Natural killer cell treated with Interleukin-12 subunit alpha and Interleukin-12 subunit beta and Interleukin-15 and Interleukin-18, amount 100 ng/mL, for 72 hours (primary cell): ENCODE measurements around the gene ANXA4. TPM values are rescaled to one million over a fixed set of nuclear protein-coding genes. Genes with fewer than 3 reads are reported as not detected.
"Not testable (repeated sequence)": the region's sequence is repeated elsewhere in the genome, so short reads cannot be mapped to it uniquely, and the experiment has no call there.

ENCODE experiments used
- ATAC-seq, 2 donors: fragments of 150-1000 bp; cut with Tn5 transposase in 1 of 2; sonication (Bioruptor Pico), chemical (Tn5 transposase) in 1 of 2; 2 replicates each; pipeline ENCODE4 v1.10.0; 2021
- DNase-seq: peaks from one replicate; pipeline ENCODE4 v3.0.0; 2022; ENCODE audit warnings: low spot score
- H3K27ac Mint-ChIP-seq, 2 donors: 1 replicate in 1 of 2; 2 replicates in 1 of 2; pipeline ENCODE4 v1.8.0; 2022; ENCODE audit warnings: mixed read lengths in 2 of 2, mild to moderate bottlenecking in 1 of 2, moderate library complexity in 1 of 2
- H3K27me3 Mint-ChIP-seq, 2 donors: 1 replicate in 1 of 2; 2 replicates in 1 of 2; pipeline ENCODE4 v1.8.0; 2022; ENCODE audit warnings: mixed read lengths in 2 of 2
- H3K36me3 Mint-ChIP-seq: one replicate; pipeline ENCODE4 v1.8.0; 2022; ENCODE audit warnings: mixed read lengths
- H3K4me1 Mint-ChIP-seq, 2 donors: 1 replicate in 1 of 2; 2 replicates in 1 of 2; pipeline ENCODE4 v1.8.0; 2022; ENCODE audit warnings: low read depth in 2 of 2, mixed read lengths in 2 of 2, mild to moderate bottlenecking in 1 of 2
- H3K4me3 Mint-ChIP-seq: one replicate; pipeline ENCODE4 v1.8.0; 2022; ENCODE audit warnings: mixed read lengths
- H3K9me3 Mint-ChIP-seq: 2 replicates; pipeline ENCODE4 v1.8.0; 2022; ENCODE audit warnings: mixed read lengths
- total RNA-seq, 2 donors: library from RNA; stranded (reverse); gene quantifications; one replicate each; pipeline ENCODE4 v1.2.3, GENCODE V29; 2022

Gene ANXA4
- total RNA-seq, 2 donors from 2014 or later, result 15.2 to 21.7 TPM

GRCh38 chr2:69714024-69714423 lies 27.9 kb upstream of the ANXA4 start:
- Mint-ChIP-seq H3K36me3 (no peaks in the 10 kb centered on the region), H3K27ac (no peak overlapping the region), H3K27me3 (peaks cover 0 to 3% of the 10 kb centered on the region in 2 donors), H3K9me3 (no peaks in the 10 kb centered on the region), H3K4me1 (peaks cover 5 to 12% of the 10 kb centered on the region in 2 donors), H3K4me3 (no peak overlapping the region)
- no peak for ATAC-seq
- DNase-seq, result no peak

GRCh38 chr2:69714539-69715220 lies 27.3 kb upstream of the ANXA4 start:
- not testable (repeated sequence) for H3K27ac Mint-ChIP-seq, H3K9me3 Mint-ChIP-seq, H3K27me3 Mint-ChIP-seq, H3K36me3 Mint-ChIP-seq, H3K4me3 Mint-ChIP-seq
- ATAC-seq, result peak; percentile 89 to 91
- DNase-seq, result peak; percentile 84
- H3K4me1 Mint-ChIP-seq, result peaks cover 5 to 12% of the 10 kb centered on the region in 2 donors

GRCh38 chr2:69715964-69716363 lies 26.0 kb upstream of the ANXA4 start:
- H3K27me3 Mint-ChIP-seq, result peaks cover 0 to 3% of the 10 kb centered on the region in 2 donors
- ATAC-seq (peak in 1 of 2 donors; percentile 50), DNase-seq (no peak)

GRCh38 chr2:69716555-69717120 lies 25.3 kb upstream of the ANXA4 start:
- Mint-ChIP-seq H3K4me3 (no peak overlapping the region), H3K4me1 (peaks cover 5 to 9% of the 10 kb centered on the region in 2 donors), H3K27ac (peak overlapping the region in 1 of 2 donors; percentile 52), H3K36me3 (no peaks in the 10 kb centered on the region), H3K9me3 (no peaks in the 10 kb centered on the region), H3K27me3 (peaks cover 0 to 3% of the 10 kb centered on the region in 2 donors)
- no peak for DNase-seq
- no peak for ATAC-seq

More at GRCh38 chr2:69715964-69716363, 26.0 kb upstream of the ANXA4 start:
- Mint-ChIP-seq H3K4me3 (no peak overlapping the region), H3K9me3 (no peaks in the 10 kb centered on the region), H3K4me1 (peaks cover 5 to 12% of the 10 kb centered on the region in 2 donors), H3K27ac (peak overlapping the region in 1 of 2 donors; percentile 52), H3K36me3 (no peaks in the 10 kb centered on the region)

- H3K4me3 Mint-ChIP-seq, result no peak overlapping the region
- ATAC-seq, result no peak
- no peaks in the 10 kb centered on the region for H3K9me3 Mint-ChIP-seq
- peaks cover 5 to 6% of the 10 kb centered on the region in 2 donors for H3K4me1 Mint-ChIP-seq
- H3K36me3 Mint-ChIP-seq, result no peaks in the 10 kb centered on the region
- H3K27me3 Mint-ChIP-seq, result peaks cover 0 to 3% of the 10 kb centered on the region in 2 donors
- no peak overlapping the region for H3K27ac Mint-ChIP-seq
- DNase-seq, result no peak
Measured at GRCh38 chr2:69717186-69717585, 24.7 kb upstream of the ANXA4 start.

GRCh38 chr2:69717861-69718273 lies 24.1 kb upstream of the ANXA4 start:
- H3K27ac Mint-ChIP-seq, result no peak overlapping the region
- H3K4me1 Mint-ChIP-seq, result peaks cover 5 to 6% of the 10 kb centered on the region in 2 donors
- peaks cover 0 to 3% of the 10 kb centered on the region in 2 donors for H3K27me3 Mint-ChIP-seq
- DNase-seq (no peak), ATAC-seq (no peak)
- no peaks in the 10 kb centered on the region for H3K9me3 Mint-ChIP-seq
- no peak overlapping the region for H3K4me3 Mint-ChIP-seq
- no peaks in the 10 kb centered on the region for H3K36me3 Mint-ChIP-seq

- Mint-ChIP-seq H3K9me3 (no peaks in the 10 kb centered on the region), H3K4me1 (peaks cover 5 to 6% of the 10 kb centered on the region in 2 donors), H3K36me3 (no peaks in the 10 kb centered on the region), H3K27me3 (peaks cover 0 to 3% of the 10 kb centered on the region in 2 donors), H3K27ac (no peak overlapping the region), H3K4me3 (no peak overlapping the region)
- DNase-seq, result no peak
- ATAC-seq, result no peak
Measured at GRCh38 chr2:69718338-69718965, 23.5 kb upstream of the ANXA4 start.

- peaks cover 0 to 3% of the 10 kb centered on the region in 2 donors for H3K27me3 Mint-ChIP-seq
- H3K4me1 Mint-ChIP-seq, result peaks cover 5 to 7% of the 10 kb centered on the region in 2 donors
- no peak overlapping the region for H3K27ac Mint-ChIP-seq
- no peaks in the 10 kb centered on the region for H3K9me3 Mint-ChIP-seq
- DNase-seq (no peak), ATAC-seq (no peak)
- H3K4me3 Mint-ChIP-seq, result no peak overlapping the region
- H3K36me3 Mint-ChIP-seq, result no peaks in the 10 kb centered on the region
Measured at GRCh38 chr2:69720404-69720803, 21.5 kb upstream of the ANXA4 start.

DNA sequence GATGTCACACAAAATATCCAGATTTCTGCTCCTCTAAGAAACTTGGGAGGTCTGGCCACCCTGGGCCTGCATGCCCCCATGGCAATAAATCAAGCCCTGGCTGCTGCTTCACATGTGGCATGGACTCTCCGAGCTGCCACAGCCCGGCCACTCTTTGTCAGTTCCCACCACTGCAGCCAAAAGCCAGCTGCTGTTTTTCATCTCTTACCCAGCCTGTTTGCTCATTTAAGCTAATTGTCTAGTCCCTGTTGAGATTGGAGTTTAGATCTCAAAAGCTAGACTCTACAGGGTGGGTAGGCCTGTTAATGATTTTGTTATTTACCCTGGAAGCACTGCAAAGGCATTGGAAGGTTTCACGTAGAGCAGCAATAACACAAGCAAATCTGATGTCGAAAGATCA lies 20.9 kb upstream of the ANXA4 start:
- no peaks in the 10 kb centered on the region for H3K9me3 Mint-ChIP-seq
- ATAC-seq, result no peak
- no peaks in the 10 kb centered on the region for H3K36me3 Mint-ChIP-seq
- no peak overlapping the region for H3K27ac Mint-ChIP-seq
- H3K27me3 Mint-ChIP-seq, result peaks cover 0 to 3% of the 10 kb centered on the region in 2 donors
- H3K4me1 Mint-ChIP-seq, result peaks cover 5 to 7% of the 10 kb centered on the region in 2 donors
- DNase-seq, result no peak
- H3K4me3 Mint-ChIP-seq, result no peak overlapping the region

GRCh38 chr2:69723791-69724190 lies 18.1 kb upstream of the ANXA4 start:
- no peaks in the 10 kb centered on the region for H3K9me3 Mint-ChIP-seq
- no peaks in the 10 kb centered on the region for H3K36me3 Mint-ChIP-seq
- H3K4me1 Mint-ChIP-seq, result peaks cover 5 to 7% of the 10 kb centered on the region in 2 donors
- H3K27ac Mint-ChIP-seq, result no peak overlapping the region
- ATAC-seq (no peak), DNase-seq (no peak)
- H3K4me3 Mint-ChIP-seq, result no peak overlapping the region
- H3K27me3 Mint-ChIP-seq, result no peaks in the 10 kb centered on the region

GRCh38 chr2:69724540-69725159 lies 17.3 kb upstream of the ANXA4 start:
- Mint-ChIP-seq H3K9me3 (no peaks in the 10 kb centered on the region), H3K36me3 (no peaks in the 10 kb centered on the region), H3K4me3 (peak overlapping the region; percentile 55), H3K27ac (no peak overlapping the region), H3K4me1 (peaks cover 5 to 7% of the 10 kb centered on the region in 2 donors), H3K27me3 (no peaks in the 10 kb centered on the region)
- DNase-seq, result peak; percentile 85
- ATAC-seq, result peak; percentile 84 to 88

GRCh38 chr2:69725706-69726360 lies 16.1 kb upstream of the ANXA4 start:
- Mint-ChIP-seq H3K4me3 (no peak overlapping the region), H3K9me3 (no peaks in the 10 kb centered on the region), H3K27me3 (no peaks in the 10 kb centered on the region), H3K27ac (no peak overlapping the region), H3K36me3 (no peaks in the 10 kb centered on the region), H3K4me1 (peaks cover 5 to 7% of the 10 kb centered on the region in 2 donors)
- DNase-seq (no peak), ATAC-seq (no peak)

- ATAC-seq (no peak), DNase-seq (no peak)
- Mint-ChIP-seq H3K27ac (no peak overlapping the region), H3K36me3 (no peaks in the 10 kb centered on the region), H3K4me1 (peaks cover 5 to 11% of the 10 kb centered on the region in 2 donors), H3K9me3 (no peaks in the 10 kb centered on the region), H3K27me3 (no peaks in the 10 kb centered on the region), H3K4me3 (no peak overlapping the region)
Measured at GRCh38 chr2:69729266-69729665, 12.7 kb upstream of the ANXA4 start.
